ENCODE results near the gene FLNB. TPM values are rescaled to one million over a fixed set of nuclear protein-coding genes. Genes with fewer than 3 reads are reported as not detected.

FLNB gene
- total and polyA plus RNA-seq, 9 of the 15 experiments (the other 6 are each of a cell fraction or from before 2014, with no cell fraction given), result 9.4 to 48.1 (median 25.6) TPM

GRCh38 chr3:58072763-58073130 is 64.5 kb downstream of the FLNB start (continued):
- TF ChIP-seq HBP1 (CRISPR knock-in tag; IDR thresholded peaks at IDR 0.05) (no peak), ZBTB5 (IDR thresholded peaks at IDR 0.05) (no peak), REST (IDR thresholded peaks at IDR 0.05; ENCODE audit: borderline replicate concordance) (no peak), REST (CRISPR knock-in tag; IDR thresholded peaks at IDR 0.05; ENCODE audit: low read depth) (no peak)

Measured in K562 (cell line).